ENCODE measurements around the gene PAPOLA.

- TF ChIP-seq CTCF (conservative IDR thresholded peaks at IDR 0.05 in 1 of 2, IDR thresholded peaks at IDR 0.05 in 1 of 2; ENCODE audit: extremely low read depth in 1 of 2, insufficient read depth in 1 of 2, low read depth in 1 of 2, low read length in 2 of 2) (no peak), EZH2 (IDR thresholded peaks at IDR 0.05; ENCODE audit: borderline replicate concordance, low read length) (no peak)
Measured at GRCh38 chr14:96574171-96574632, 72.0 kb downstream of the PAPOLA start.

Data from mammary epithelial cell (primary cell).